K562 (cell line): Measurements from ENCODE around the gene SAMD10. TPM values are rescaled to one million over a fixed set of nuclear protein-coding genes. Genes with fewer than 3 reads are reported as not detected.

Source experiments
- CEBPZ ChIP-seq: fragments of 150-350 bp; IDR thresholded peaks from 2 replicates; pipeline ENCODE4 v1.6.1; 2014; ENCODE audit warnings: low read depth, mild to moderate bottlenecking, low read length, borderline replicate concordance
- KLF10 ChIP-seq: fragments of 250-450 bp; sonication (Bioruptor Pico); IDR thresholded peaks from 2 replicates; pipeline ENCODE4 v1.6.1; 2021; ENCODE audit warnings: matching md5 sums
- MBD1 ChIP-seq: fragments of 250-450 bp; sonication (Bioruptor Pico); IDR thresholded peaks from 2 replicates; pipeline ENCODE4 v1.8.0; 2022; ENCODE audit warnings: inconsistent platforms
- MYNN ChIP-seq, 2 experiments: sonication (generic); formaldehyde crosslinking in 1 of 2; IDR thresholded peaks; 2 replicates each; pipeline versions ENCODE4 v1.5.0 to v1.6.1; 2016 to 2020; ENCODE audit warnings: antibody characterized with exemption in 1 of 2, missing genetic modification reagents in 1 of 2
- PKNOX1 ChIP-seq: fragments of 450-650 bp; IDR thresholded peaks from 2 replicates; pipeline ENCODE4 v1.6.1; 2016
- PML ChIP-seq: IDR thresholded peaks from 2 replicates; pipeline ENCODE4 v1.6.1; 2012; ENCODE audit warnings: low read length, inconsistent platforms
- PURB ChIP-seq: sonication (generic); formaldehyde crosslinking; IDR thresholded peaks from 2 replicates; pipeline ENCODE4 v1.9.0; 2021; ENCODE audit warnings: low read depth, mild to moderate bottlenecking, missing genetic modification reagents
- RNF219 ChIP-seq: fragments of 250-450 bp; sonication (Bioruptor Pico); IDR thresholded peaks from 2 replicates; pipeline ENCODE4 v1.5.0; 2022; ENCODE audit warnings: mild to moderate bottlenecking
- TSHZ1 ChIP-seq: fragments of 250-450 bp; sonication (Bioruptor Pico); IDR thresholded peaks from 2 replicates; pipeline ENCODE4 v1.4.0; 2020; ENCODE audit warnings: mild to moderate bottlenecking, moderate library complexity
- U2AF2 ChIP-seq: fragments of 200-400 bp; formaldehyde crosslinking; optimal IDR thresholded peaks from 2 replicates; pipeline ENCODE3; 2017; ENCODE audit warnings: low read depth, mild to moderate bottlenecking, low read length
- ZC3H4 ChIP-seq: sonication (generic); formaldehyde crosslinking; IDR thresholded peaks from 2 replicates; pipeline ENCODE4 v1.9.0; 2021; ENCODE audit warnings: missing genetic modification reagents, borderline replicate concordance
- ZNF239 ChIP-seq: fragments of 250-450 bp; sonication (Bioruptor Pico); IDR thresholded peaks from 2 replicates; pipeline ENCODE4 v1.4.0; 2020; ENCODE audit warnings: mild to moderate bottlenecking
- ZZZ3 ChIP-seq: fragments of 450-650 bp; IDR thresholded peaks from 2 replicates; pipeline ENCODE4 v1.6.1; 2016; ENCODE audit warnings: antibody characterized with exemption, mild to moderate bottlenecking, moderate library complexity
- polyA plus RNA-seq, 8 experiments: library from polyadenylated mRNA; depleted of rRNA in 4 of 8; stranded (reverse) in 5 of 8; unstranded in 3 of 8; fragments of >200 nt; fragmentation: Nextera tagmentation in 2 of 8; fragmentation: Illumina TruSeq in 1 of 8; extraction: Ambion mirVana in 2 of 8; extraction: Trizol in 1 of 8; gene quantifications; 2 replicates each; pipeline versions ENCODE4 v1.2.1 to v1.2.3, GENCODE V29; 2011 to 2014; ENCODE audit warnings: inconsistent platforms in 1 of 8, missing spikeins in 1 of 8
- total RNA-seq, 7 experiments: library from RNA; depleted of rRNA in 6 of 7; stranded (reverse); fragments of >200 nt in 6 of 7; fragmentation: Illumina TruSeq in 2 of 7; extraction: Trizol in 2 of 7; gene quantifications; 2 replicates each; pipeline versions ENCODE4 v1.2.1 to v1.2.3, GENCODE V29; 2011 to 2021; ENCODE audit warnings: low replicate concordance in 1 of 7

The SAMD10 gene
- total and polyA plus RNA-seq, 9 of the 15 experiments (the other 6 are each of a cell fraction or from before 2014, with no cell fraction given): 0.37 to 15.2 (median 4.8) TPM

- TF ChIP-seq KLF10 (CRISPR knock-in tag) (no peak), CEBPZ (no peak), TSHZ1 (CRISPR knock-in tag) (no peak), ZNF239 (CRISPR knock-in tag) (0 out of 2 replicates have a peak, but pooled peaks have one; percentile 27), PURB (CRISPR knock-in tag) (peak; percentile 94; the same call in 1 of the 2 replicates), U2AF2 (no peak), PKNOX1 (no peak), MBD1 (CRISPR knock-in tag) (no peak), MYNN (IDR thresholded peaks at IDR 0.05) (no peak; the same call in 1 of the 2 replicates), MYNN (CRISPR knock-in tag; IDR thresholded peaks at IDR 0.05) (no peak), ZZZ3 (no peak), RNF219 (CRISPR knock-in tag) (no peak), ZC3H4 (CRISPR knock-in tag) (no peak), PML (0 out of 2 replicates have a peak, but pooled peaks have one; percentile 48)
These were observed 23.4 kb downstream of the SAMD10 start, which contains the start of gene UCKL1 (continued) for GRCh38 chr20:63955827-63956663.
